Measurements from ENCODE around the gene RBFOX1.

RBFOX1 gene

GRCh38 chr16:7716660-7717550 lies 384.3 kb downstream of the RBFOX1 start:
- no peak for DNase-seq

GRCh38 chr16:7722761-7723160 lies 390.1 kb downstream of the RBFOX1 start:
- no peak for DNase-seq

GRCh38 chr16:7731141-7731540 lies 398.5 kb downstream of the RBFOX1 start:
- no peak for DNase-seq

- no peak for DNase-seq
These were observed 403.6 kb downstream of the RBFOX1 start for GRCh38 chr16:7736138-7736665.

GRCh38 chr16:7742626-7743025 lies 410.0 kb downstream of the RBFOX1 start:
- DNase-seq = no peak

GRCh38 chr16:7744546-7745264 lies 412.1 kb downstream of the RBFOX1 start:
- no peak for DNase-seq

- DNase-seq = no peak
These were observed 412.6 kb downstream of the RBFOX1 start for GRCh38 chr16:7745276-7745675.

- no peak for DNase-seq
These were observed 414.3 kb downstream of the RBFOX1 start for GRCh38 chr16:7746941-7747340.

- no peak for DNase-seq
These were observed 415.9 kb downstream of the RBFOX1 start for GRCh38 chr16:7748522-7748921.

GRCh38 chr16:7755347-7755882 lies 422.8 kb downstream of the RBFOX1 start:
- DNase-seq = no peak
